HG02610 (cell line): ENCODE data around the gene OTUB1.
A peak's percentile ranks its signal among the peaks of the same experiment; 100 is the strongest.

Source experiments
- ATAC-seq: cut with Tn5 transposase; IDR thresholded peaks from one replicate; pipeline ENCODE4 v1.9.1; 2021; ENCODE audit warnings: mild to moderate bottlenecking, moderate library complexity; ENCODE audit not compliant: unreplicated experiment

OTUB1 gene

GRCh38 chr11:63974259-63975143 lies 11.7 kb upstream of the OTUB1 start, which contains the start of gene COX8A:
Gene COX8A (plus strand): TSS chr11:63974620. CDS start chr11:63974681, 61 bp downstream.
- ATAC-seq, result peak; percentile 97

DNA sequence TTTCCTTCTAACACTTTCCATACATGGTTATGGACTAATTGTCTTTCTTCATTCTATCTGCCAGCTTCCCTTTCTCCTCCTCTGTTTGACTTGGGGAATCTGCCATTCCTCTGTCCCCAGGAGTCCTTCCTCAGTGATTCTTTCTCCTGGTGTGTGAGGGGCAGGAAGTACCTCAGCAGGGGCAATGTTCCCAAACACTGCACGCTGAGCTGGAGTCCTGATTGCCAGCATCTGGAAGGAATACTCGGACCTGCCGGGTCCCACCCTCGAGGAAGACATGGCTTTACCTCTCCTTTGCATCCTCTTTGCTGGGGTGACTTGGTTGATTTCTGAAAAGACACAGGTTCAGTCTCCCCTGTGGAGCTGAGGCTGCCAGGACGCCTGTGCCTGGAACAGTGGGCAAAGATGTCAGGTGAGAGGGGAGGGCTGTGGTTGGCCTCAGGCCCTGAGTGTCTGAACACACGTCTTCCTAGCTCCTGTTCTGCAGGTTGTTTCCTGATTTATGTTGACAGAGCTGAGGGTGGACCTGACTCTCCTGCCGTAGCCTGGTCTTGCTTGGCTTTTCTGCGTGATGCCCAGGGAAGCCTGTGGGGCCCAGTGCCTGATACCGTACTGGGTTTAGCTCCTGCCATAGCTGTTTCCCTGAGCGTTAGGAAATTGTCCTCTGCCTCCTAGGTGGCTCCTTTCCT lies 7.5 kb upstream of the OTUB1 start:
- ATAC-seq, result no peak

DNA sequence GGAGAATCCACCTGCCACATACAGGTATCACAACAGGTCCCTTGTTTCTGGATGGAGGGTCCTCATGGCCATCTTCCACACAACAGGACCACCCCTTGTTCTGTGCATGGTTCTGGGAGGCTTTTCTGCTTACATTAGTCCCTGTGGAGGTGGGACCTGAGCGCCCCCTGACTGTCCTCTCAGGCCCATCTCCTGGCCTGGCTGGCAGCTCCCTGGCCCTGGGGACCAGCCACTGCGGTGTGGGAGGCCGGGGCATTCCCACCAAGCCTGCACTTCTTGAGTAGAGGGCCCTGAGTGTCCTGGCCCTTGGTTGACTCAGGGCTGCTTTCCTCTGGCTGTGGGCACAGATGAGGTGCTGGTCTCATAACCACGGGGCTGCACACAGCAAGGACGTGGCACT lies 6.8 kb upstream of the OTUB1 start:
- no peak for ATAC-seq

DNA sequence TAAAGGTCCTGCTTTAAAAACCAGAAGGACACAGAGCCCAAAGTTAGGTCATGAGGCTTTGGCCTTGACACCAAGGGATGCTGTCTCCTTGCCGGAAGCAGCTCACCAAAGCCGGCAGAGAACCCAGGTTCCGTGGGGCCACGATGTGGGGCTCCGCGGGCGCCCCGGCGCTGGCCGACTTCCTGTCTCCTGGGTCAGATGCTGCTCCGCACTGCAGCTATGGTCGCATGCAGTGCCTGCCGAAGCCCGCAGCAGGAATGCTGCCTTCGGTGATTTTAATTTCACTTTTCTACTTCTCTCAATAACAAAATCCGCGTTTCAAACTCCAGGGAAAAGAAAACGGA lies 454 bp upstream of the OTUB1 start:
- peak; percentile 35 for ATAC-seq

GRCh38 chr11:63986932-63987513 lies 785 bp downstream of the OTUB1 start:
- no peak for ATAC-seq

DNA sequence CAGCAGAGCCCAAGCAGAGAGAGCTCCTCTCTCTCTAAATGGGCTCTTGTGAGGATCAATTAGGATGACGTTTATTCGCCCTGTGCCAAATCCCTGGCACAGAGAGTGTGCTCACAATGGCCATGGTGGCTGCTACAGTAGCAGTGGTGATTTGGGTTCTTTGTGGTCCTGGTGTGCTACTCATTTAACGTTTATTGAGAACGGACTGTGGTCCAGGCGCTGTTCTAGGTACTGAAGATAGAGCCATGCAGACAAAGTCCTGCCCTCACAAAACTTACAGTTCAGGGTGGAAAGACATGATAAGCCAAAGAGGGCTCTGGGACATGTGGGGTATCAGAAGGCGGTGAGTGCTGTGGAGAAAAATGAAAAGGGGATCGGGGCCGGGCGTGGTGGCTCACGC lies 5.3 kb downstream of the OTUB1 start:
- ATAC-seq, result no peak

DNA sequence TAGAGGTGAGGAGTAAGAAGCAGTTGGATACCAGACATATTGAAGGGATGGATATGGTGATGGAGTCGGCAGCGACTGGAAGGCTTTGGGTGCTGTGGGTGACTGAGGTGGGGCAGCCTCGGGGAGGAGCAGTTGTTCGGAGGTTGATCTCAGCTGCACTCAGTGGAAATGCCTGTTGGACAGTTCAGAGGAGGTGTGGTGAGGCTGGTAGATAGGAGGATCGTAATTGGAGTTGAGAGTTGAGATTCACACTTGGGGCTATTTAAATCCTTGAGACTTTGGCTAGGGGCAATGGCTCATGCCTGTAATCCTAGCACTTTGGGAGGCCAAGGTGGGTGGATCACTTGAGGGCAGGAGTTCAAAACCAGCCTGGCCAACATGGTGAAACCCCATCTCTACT lies 6.9 kb downstream of the OTUB1 start:
- no peak for ATAC-seq

DNA sequence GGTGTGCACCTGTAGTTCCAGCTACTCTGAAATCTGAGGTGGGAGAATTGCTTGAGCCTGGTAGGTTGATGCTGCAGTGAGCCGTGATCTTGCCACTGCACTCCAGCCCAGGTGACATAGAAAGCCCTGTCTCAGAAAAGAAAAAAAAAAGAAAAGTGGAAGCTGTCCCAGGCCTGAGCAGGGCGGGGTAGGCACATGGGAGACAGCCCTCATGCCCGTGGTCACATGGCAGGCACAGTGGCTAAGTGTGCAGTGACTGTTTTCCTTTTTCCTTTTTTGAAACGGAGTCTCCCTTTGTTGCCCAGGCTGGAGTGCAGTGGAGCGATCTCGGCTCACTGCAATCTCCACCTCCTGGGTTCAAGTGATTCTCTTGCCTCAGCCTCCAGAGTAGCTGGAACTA lies 7.8 kb downstream of the OTUB1 start:
- no peak for ATAC-seq

DNA sequence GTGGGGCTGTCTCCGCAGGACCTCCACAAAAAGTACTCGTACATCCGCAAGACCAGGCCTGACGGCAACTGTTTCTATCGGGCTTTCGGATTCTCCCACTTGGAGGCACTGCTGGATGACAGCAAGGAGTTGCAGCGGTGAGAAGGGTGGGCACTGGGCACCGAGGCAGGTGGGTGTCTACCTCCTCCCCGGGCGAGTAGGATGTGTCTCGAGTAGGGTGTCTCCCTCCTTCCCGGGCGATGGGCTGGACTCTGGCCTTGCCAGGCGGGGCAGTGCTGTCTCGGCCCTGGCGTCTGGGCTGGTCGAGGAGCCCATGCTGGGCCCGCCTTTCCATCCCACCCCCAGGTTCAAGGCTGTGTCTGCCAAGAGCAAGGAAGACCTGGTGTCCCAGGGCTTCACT lies 10.3 kb downstream of the OTUB1 start:
- ATAC-seq, result no peak

- ATAC-seq, result no peak
Measured at GRCh38 chr11:63997104-63997700, 11.0 kb downstream of the OTUB1 start.

DNA sequence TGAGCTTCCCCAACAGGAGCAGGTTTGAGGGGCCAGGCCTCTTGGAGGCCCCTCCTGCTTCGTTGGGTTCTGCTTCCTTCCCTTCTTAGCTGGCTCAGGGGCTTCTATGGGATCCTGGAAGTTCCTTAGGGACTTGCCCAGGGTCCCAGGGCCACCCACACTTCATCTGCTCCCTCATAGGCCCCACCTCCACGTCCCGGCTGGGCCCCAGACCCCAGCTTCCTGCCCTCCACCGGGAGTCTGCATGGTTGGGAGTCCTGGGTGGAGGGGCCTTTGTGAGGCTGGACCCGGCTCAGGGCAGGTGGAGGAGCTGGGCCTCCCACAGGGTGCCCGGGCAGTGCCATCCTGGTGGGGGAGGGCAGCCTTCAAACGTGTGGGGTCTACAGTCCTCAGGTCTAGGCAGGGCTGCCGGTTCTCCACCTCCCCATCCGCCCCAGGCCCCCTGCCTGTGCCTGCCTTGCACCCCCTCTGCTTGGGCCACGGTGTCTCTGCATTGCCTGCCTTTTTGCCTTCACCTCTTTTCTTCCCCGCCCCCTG lies 11.6 kb downstream of the OTUB1 start:
- ATAC-seq, result no peak

DNA sequence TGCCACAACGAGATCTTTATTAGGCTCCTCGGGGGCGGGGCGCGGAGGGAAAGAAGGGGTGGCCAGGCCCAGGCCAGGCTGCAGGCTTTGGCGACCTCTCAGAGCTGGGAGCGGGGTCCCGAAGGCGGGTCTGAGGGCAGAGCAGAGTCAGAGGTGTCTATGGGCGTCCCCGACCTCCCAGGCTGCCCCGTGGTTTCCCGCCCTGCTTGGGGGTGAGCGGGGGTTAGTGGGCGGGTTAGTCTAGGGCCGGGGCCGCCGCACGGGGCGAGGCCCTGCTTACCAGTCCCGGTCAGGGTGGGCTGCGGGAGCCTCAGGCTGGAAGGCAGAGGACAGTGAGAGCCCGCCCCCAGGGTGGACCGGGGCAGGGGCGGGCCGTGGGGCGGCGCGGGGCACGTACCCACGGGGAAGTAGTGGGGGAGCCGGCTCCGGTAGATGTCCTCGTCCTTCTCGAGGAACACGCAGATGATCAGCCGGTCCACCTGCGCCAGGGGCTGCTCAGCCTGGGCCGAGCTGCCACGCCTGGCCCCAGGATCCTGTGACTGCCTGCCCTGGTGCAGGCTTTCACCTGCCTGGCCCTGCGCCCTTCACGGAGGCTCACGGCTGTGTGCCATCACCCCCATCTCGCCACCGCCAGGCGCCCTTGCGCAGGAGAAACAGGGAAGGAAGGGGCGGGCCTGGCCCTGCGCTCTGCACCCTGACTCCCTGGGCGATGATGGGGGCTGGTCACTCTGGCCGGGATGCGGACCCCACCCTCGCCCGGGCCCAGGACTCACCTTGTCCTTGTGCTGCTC lies 12.5 kb downstream of the OTUB1 start:
- no peak for ATAC-seq

- no peak for ATAC-seq
Measured at GRCh38 chr11:63999349-64000025, 13.2 kb downstream of the OTUB1 start.

- ATAC-seq, result no peak
Measured at GRCh38 chr11:64000026-64000739, 13.9 kb downstream of the OTUB1 start.

GRCh38 chr11:64000740-64001483 lies 14.7 kb downstream of the OTUB1 start:
- no peak for ATAC-seq

DNA sequence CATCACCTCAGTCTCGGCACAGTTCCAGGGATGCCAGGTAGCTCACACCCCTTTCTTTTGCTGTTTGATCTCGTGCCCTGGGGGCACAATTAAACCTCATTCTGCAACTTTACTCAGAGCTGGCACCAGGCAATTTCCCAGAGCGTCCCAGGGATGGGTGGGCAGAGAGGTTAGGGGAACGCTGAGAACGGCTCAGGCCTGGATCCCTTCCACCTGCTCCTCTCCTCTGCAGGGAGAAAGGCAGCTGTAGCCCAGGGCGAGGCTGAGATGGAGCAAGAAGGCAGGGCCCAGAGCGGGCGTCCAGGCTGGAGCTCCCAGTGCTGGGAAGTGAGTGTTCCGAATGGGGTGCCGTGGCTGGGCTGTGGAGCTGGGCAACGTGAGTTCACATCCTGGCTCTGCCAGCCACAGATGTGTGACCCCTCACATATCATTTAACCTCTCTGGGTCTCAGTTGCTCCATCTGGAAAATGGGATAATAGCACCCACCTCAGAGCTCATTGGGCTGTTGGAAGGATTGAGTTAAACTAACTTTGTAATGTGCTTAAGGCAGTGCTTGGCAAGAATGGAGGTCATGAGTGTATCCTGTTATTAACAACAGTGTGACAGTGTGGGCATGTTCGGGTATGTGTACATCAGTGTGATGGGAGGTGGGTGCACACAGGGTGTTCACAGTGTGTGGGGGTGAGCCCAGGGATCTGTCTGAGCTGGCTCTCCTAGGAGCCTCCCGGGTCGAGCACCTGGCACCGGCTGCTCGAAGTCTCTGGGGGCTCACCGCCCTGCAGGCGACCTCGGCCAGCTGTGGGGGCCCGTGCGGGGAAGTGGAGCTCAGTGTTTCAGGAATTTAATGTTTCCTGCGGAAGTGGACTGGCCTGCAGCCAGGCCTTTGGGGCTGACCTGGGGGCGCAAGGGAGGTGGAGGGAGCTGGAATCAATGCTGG lies 15.5 kb downstream of the OTUB1 start:
- no peak for ATAC-seq

GRCh38 chr11:64003807-64004589 lies 17.8 kb downstream of the OTUB1 start:
- ATAC-seq, result no peak
